Mesothelial cell of epicardium (in vitro differentiated cells): Measurements from ENCODE around the gene ITGA11. TPM values are rescaled to one million over a fixed set of nuclear protein-coding genes. Genes with fewer than 3 reads are reported as not detected.

Experiments used
- DNase-seq, 2 experiments: peaks; one replicate each; pipeline ENCODE4 v3.0.0; 2021; ENCODE audit warnings: low spot score in 2 of 2; ENCODE audit not compliant: unreplicated experiment in 2 of 2
- H3K27ac Mint-ChIP-seq: 2 replicates; pipeline ENCODE4 v1.8.0; 2021; ENCODE audit warnings: mixed read lengths
- H3K27me3 Mint-ChIP-seq: 2 replicates; pipeline ENCODE4 v1.8.0; 2021; ENCODE audit warnings: low read depth, mixed read lengths
- H3K36me3 Mint-ChIP-seq: 2 replicates; pipeline ENCODE4 v1.8.0; 2021; ENCODE audit warnings: mixed read lengths
- H3K4me1 Mint-ChIP-seq: 2 replicates; pipeline ENCODE4 v1.8.0; 2021; ENCODE audit warnings: mixed read lengths
- H3K4me3 Mint-ChIP-seq: 2 replicates; pipeline ENCODE4 v1.8.0; 2021; ENCODE audit warnings: mild to moderate bottlenecking, moderate library complexity, mixed read lengths
- H3K9me3 Mint-ChIP-seq: 2 replicates; pipeline ENCODE4 v1.8.0; 2021; ENCODE audit warnings: mixed read lengths
- total RNA-seq: library from RNA; stranded (reverse); gene quantifications from 3 replicates; pipeline ENCODE4 v1.2.1, GENCODE V29; 2021
- TF ChIP-seq, protein P1 (sequence below): fragments of 200-600 bp; sonication (generic); IDR thresholded peaks from one replicate; pipeline ENCODE4 v1.5.0; 2021; ENCODE audit warnings: antibody characterized with exemption; ENCODE audit not compliant: unreplicated experiment

Gene ITGA11
- total RNA-seq, 1 donor from 2014 or later = 3.5 TPM

GRCh38 chr15:68318931-68319909 is 112.7 kb downstream of the ITGA11 start:
- TF ChIP-seq, protein P1, sequence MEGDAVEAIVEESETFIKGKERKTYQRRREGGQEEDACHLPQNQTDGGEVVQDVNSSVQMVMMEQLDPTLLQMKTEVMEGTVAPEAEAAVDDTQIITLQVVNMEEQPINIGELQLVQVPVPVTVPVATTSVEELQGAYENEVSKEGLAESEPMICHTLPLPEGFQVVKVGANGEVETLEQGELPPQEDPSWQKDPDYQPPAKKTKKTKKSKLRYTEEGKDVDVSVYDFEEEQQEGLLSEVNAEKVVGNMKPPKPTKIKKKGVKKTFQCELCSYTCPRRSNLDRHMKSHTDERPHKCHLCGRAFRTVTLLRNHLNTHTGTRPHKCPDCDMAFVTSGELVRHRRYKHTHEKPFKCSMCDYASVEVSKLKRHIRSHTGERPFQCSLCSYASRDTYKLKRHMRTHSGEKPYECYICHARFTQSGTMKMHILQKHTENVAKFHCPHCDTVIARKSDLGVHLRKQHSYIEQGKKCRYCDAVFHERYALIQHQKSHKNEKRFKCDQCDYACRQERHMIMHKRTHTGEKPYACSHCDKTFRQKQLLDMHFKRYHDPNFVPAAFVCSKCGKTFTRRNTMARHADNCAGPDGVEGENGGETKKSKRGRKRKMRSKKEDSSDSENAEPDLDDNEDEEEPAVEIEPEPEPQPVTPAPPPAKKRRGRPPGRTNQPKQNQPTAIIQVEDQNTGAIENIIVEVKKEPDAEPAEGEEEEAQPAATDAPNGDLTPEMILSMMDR = no peak
- Mint-ChIP-seq H3K36me3 (no peaks in the 10 kb centered on the region), H3K9me3 (no peaks in the 10 kb centered on the region), H3K27ac (no peak overlapping the region), H3K4me3 (no peak overlapping the region), H3K27me3 (peaks cover 2% of the 10 kb centered on the region), H3K4me1 (peaks cover 9% of the 10 kb centered on the region)
- DNase-seq = no peak

DNA sequence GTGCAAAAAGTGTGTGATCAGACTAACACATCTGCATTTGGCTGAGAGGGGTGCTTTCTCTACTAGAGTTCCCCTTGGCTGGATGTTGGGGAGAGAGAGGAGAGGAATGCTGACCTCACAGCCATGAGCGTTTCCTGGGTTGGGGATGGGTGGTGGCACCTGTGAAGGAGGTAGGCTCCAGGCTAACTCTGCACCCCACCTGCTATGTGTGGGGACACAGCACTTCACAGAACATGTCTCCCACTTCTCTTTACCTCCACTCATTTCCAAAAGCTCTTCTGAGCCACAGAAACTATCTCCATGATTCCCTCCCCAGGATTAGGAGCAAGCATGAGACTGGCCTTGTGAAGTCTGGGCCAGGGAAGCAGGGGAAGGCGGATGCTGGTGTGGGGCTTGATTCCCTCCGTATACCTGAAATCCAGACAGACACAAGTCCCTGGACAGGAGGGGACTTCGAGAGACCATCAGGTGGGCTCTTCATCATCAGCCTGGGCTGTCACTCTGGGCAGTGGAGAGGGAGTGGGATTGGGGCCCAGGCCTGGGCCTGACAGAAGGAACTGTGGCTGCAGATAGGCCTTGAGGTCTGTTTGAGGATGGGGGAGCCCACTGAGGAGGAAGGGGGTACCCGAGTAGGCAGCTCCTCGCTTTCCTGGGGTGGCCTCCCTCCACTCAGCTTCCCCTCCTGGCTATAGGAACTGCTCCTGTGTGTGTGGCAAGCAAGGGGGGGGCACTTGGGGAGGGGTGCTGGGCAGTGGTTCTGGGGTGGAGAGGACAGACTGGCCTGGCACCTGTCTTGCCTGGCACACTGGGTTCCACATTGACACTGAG is 113.7 kb downstream of the ITGA11 start:
- no peak for DNase-seq
- Mint-ChIP-seq H3K27me3 (peaks cover 2% of the 10 kb centered on the region), H3K4me1 (peaks cover 11% of the 10 kb centered on the region), H3K27ac (no peak overlapping the region), H3K9me3 (no peaks in the 10 kb centered on the region), H3K4me3 (no peak overlapping the region), H3K36me3 (no peaks in the 10 kb centered on the region)
- TF ChIP-seq, protein P1 = no peak

DNA sequence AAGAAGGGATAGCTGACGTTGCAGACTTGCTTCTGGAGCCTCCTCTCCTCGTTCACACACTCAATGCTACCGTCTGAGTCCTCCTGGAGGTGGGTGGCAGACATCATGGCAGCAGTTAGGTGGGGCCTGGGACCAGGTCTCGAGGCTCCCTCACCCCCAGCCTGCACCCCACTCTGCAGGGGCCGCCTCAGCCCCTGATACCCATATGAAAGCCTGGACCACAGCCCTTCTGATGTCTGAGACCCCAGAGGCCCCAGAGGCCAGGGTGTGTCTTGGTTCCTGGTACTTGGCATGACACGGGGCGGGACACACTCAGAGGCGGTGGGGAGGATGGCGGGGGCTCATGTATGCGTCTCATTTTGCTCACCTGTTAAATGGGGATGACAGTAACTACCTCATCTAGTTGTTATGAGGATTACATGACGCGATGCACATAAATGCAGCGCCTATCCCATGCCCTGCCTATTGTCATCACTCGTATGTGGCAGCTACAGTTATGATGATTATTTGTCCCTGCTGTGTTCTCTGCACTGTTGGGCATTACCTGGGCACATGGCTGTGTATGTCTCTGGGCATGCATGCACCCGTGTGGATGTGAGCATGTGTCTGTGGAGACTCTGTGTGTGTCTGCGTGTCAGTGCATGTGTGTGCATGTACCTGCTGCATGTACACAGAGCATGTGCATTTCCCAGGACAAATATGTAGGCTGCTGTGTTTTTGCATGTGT is 114.5 kb downstream of the ITGA11 start:
- H3K27me3 Mint-ChIP-seq = peaks cover 5% of the 10 kb centered on the region
- H3K4me3 Mint-ChIP-seq = no peak overlapping the region
- H3K36me3 Mint-ChIP-seq = no peaks in the 10 kb centered on the region
- H3K9me3 Mint-ChIP-seq = no peaks in the 10 kb centered on the region
- no peak for DNase-seq
- H3K27ac Mint-ChIP-seq = no peak overlapping the region
- TF ChIP-seq, protein P1 = no peak
- peaks cover 19% of the 10 kb centered on the region for H3K4me1 Mint-ChIP-seq

GRCh38 chr15:68316061-68316804 is 115.7 kb downstream of the ITGA11 start:
- Mint-ChIP-seq H3K36me3 (no peaks in the 10 kb centered on the region), H3K4me3 (no peak overlapping the region), H3K4me1 (peaks cover 19% of the 10 kb centered on the region), H3K27me3 (peaks cover 3% of the 10 kb centered on the region), H3K9me3 (no peaks in the 10 kb centered on the region), H3K27ac (no peak overlapping the region)
- TF ChIP-seq, protein P1 = no peak
- no peak for DNase-seq
